Activated CD8-positive, alpha-beta T cell treated with anti-CD3 and anti-CD28 coated beads, Interleukin-2, amount 10 ng/mL, durations not matched to agents 7 days and 5 days (primary cell): ENCODE data around the gene ACAP1. TPM values are rescaled to one million over a fixed set of nuclear protein-coding genes. Genes with fewer than 3 reads are reported as not detected.

Experiments used
- ATAC-seq: fragments of 150-1000 bp; cut with Tn5 transposase; one replicate; pipeline ENCODE4 v1.10.0; 2021; ENCODE audit warnings: moderate library complexity
- CTCF ChIA-PET: fragments of 350-600 bp; sonication (Branson Sonifier 250); formaldehyde crosslinking; loops from one replicate; lab custom pipeline; 2021; ENCODE audit warnings: antibody characterized with exemption; lab: Charles Lee
- POLR2A ChIA-PET: fragments of 350-600 bp; sonication (Branson Sonifier 250); formaldehyde crosslinking; loops from one replicate; lab custom pipeline; 2021; ENCODE audit warnings: antibody characterized with exemption; lab: Charles Lee
- DNase-seq: peaks from one replicate; pipeline ENCODE4 v3.0.0-alpha.2; 2020
- H3K27ac Mint-ChIP-seq: one replicate; pipeline ENCODE4 v1.8.0; 2021; ENCODE audit warnings: mild to moderate bottlenecking, mixed read lengths
- H3K27me3 Mint-ChIP-seq: one replicate; pipeline ENCODE4 v1.8.0; 2021; ENCODE audit warnings: low read depth, mixed read lengths
- H3K36me3 Mint-ChIP-seq: one replicate; pipeline ENCODE4 v1.8.0; 2021; ENCODE audit warnings: low read depth, mixed read lengths
- H3K4me1 Mint-ChIP-seq: one replicate; pipeline ENCODE4 v1.8.0; 2021; ENCODE audit warnings: low read depth, mixed read lengths
- H3K4me3 Mint-ChIP-seq: one replicate; pipeline ENCODE4 v1.8.0; 2021; ENCODE audit warnings: mild to moderate bottlenecking, mixed read lengths
- H3K9me3 Mint-ChIP-seq: one replicate; pipeline ENCODE4 v1.8.0; 2022; ENCODE audit warnings: mixed read lengths; ENCODE audit not compliant: insufficient read depth
- total RNA-seq, 2 experiments: library from RNA; stranded (reverse); gene quantifications; one replicate each; pipeline ENCODE4 v1.2.3, GENCODE V29; 2021

Gene ACAP1
- total RNA-seq, 2 experiments from 2014 or later, result 573 to 605 TPM

DNA sequence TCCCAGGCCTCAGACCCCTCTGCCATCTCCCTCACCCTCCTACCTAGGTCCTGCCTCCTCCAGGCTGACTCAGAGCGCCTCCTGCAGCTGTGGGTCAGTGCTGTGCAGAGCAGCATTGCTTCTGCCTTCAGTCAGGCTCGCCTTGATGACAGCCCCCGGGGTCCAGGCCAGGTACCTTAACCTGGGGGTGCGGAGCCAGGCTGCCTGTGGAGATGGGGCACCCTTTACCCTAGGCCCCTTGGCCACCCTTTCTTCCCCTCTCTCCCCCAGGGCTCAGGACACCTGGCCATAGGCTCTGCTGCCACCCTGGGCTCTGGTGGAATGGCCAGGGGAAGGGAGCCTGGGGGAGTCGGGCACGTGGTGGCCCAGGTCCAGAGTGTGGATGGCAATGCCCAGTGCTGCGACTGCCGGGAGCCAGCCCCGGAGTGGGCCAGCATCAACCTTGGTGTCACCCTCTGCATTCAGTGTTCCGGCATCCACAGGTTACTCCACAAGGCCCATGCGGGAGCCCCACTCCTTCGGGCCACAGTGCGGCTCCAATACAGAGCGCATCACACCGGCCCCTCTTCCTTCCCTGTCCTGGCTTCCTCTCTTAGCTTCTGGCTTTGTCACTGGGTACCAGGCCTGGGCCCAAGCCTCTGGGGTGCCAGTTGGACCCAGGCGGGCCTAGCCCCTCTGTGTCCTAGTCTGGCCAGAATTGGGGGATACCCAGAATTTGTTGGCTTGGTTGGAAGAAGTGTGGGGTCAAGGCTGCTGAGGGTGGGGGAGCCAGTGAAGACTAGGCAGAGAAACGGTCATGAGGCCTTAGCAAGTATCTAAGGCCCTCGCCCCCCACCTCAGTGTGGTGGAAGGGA, 10.7 kb downstream of the ACAP1 start:
- POLR2A ChIA-PET, result interaction anchor here (3.0 to 5.0 kb wide), 2 partner anchors 10 kb away, joined by 17 to 54 read pairs; partner anchors contain the start of gene ACAP1
- no peaks in the 10 kb centered on the region for H3K9me3 Mint-ChIP-seq
- peak overlapping the region; percentile 55 for H3K27ac Mint-ChIP-seq
- H3K36me3 Mint-ChIP-seq, result peaks cover 74% of the 10 kb centered on the region
- H3K27me3 Mint-ChIP-seq, result no peaks in the 10 kb centered on the region
- no peak for ATAC-seq
- H3K4me3 Mint-ChIP-seq, result no peak overlapping the region
- no peak for DNase-seq
- H3K4me1 Mint-ChIP-seq, result peaks cover 52% of the 10 kb centered on the region
- CTCF ChIA-PET, result interaction anchor here (1.2 to 4.6 kb wide), 4 partner anchors 10 to 214 kb away, joined by 3 to 35 read pairs (median 21); partner anchors contain the start of genes ACAP1, NEURL4 and SENP3

DNA sequence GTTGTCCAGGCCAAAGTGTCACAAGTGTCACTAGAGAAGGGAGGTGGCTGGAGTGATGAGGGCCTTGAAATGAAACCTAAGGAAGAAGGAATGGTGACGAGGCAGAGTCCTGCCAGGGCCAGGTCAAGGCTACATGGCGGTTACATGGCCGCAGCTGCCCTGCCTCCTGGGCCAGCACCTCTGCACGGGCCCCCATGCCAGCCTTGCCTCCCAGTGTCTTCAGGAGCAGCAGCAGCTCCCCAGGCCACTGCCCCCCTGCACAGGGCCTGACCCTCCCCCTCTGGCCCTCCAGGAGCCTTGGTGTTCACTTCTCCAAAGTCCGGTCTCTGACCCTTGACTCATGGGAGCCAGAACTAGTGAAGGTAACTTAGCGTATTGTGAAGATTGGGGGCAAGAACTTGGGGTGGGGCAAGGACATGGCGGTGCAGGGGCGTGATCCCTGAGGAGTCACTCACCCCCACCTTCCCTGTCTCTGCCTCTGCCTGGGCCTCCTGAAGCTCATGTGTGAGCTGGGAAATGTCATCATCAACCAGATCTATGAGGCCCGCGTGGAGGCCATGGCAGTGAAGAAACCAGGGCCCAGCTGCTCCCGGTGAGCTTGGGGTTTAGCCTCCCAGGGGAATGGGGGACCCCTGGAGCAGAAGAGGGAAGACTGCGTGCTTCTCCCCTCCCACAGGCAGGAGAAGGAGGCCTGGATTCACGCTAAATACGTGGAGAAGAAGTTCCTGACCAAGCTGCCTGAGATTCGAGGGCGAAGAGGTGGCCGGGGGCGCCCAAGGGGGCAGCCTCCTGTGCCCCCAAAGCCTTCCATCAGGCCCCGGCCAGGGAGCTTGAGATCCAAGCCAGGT, 11.5 kb downstream of the ACAP1 start:
- H3K9me3 Mint-ChIP-seq, result no peaks in the 10 kb centered on the region
- ATAC-seq (no peak), DNase-seq (no peak)
- H3K36me3 Mint-ChIP-seq, result peaks cover 75% of the 10 kb centered on the region
- H3K27ac Mint-ChIP-seq, result peak overlapping the region; percentile 55
- no peak overlapping the region for H3K4me3 Mint-ChIP-seq
- ChIA-PET CTCF (interaction anchor here (1.1 to 4.6 kb wide), 4 partner anchors 11 to 212 kb away, joined by 3 to 35 read pairs (median 4); partner anchors contain the start of gene ACAP1), POLR2A (interaction anchor here (0.7 to 5.0 kb wide), 5 partner anchors 11 to 134 kb away, joined by 3 to 54 read pairs (median 6); partner anchors contain the start of genes ACAP1 and NEURL4)
- no peaks in the 10 kb centered on the region for H3K27me3 Mint-ChIP-seq
- H3K4me1 Mint-ChIP-seq, result peaks cover 57% of the 10 kb centered on the region

DNA sequence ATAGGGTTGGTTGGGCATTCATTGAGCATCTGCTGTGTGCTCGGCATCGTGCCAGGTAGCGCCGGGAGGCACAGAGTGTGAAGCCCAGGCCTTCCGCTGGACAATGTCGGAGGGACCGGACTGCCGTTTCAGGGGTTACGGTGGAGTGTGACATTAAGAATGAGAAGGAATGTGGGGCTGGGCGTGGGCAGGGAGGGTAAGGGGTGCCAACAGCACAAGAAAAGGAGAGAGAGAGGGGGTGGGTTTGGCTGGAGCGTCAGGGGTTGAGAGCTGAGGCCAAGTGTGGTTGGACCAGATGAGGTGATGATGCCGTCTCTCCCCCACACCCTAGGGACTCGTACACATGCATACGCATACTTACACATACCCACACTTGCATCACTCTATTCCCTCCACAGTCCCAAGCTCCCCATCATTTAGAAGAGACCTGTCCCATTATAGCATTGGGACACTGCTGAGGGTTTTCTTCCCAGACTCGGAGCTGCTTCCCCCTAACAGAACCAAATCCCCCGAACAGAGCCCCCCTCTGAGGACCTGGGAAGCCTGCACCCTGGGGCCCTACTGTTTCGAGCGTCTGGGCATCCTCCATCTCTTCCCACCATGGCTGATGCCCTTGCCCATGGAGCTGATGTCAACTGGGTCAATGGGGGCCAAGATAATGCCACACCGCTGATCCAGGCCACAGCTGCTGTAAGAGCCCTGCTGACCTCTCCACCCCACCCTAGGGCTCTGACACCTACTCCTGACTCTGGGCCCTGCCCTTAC, 12.3 kb downstream of the ACAP1 start:
- ATAC-seq (no peak), DNase-seq (no peak)
- Mint-ChIP-seq H3K27me3 (no peaks in the 10 kb centered on the region), H3K4me1 (peaks cover 60% of the 10 kb centered on the region), H3K4me3 (no peak overlapping the region), H3K36me3 (peaks cover 74% of the 10 kb centered on the region), H3K9me3 (no peaks in the 10 kb centered on the region), H3K27ac (peak overlapping the region; percentile 66)
- CTCF ChIA-PET, result interaction anchor here (1.1 to 4.6 kb wide), 4 partner anchors 11 to 211 kb away, joined by 3 to 35 read pairs (median 4); partner anchors contain the start of gene ACAP1
- POLR2A ChIA-PET, result interaction anchor here (0.7 to 5.0 kb wide), 5 partner anchors 12 to 135 kb away, joined by 3 to 54 read pairs (median 6); partner anchors contain the start of genes ACAP1 and NEURL4

DNA sequence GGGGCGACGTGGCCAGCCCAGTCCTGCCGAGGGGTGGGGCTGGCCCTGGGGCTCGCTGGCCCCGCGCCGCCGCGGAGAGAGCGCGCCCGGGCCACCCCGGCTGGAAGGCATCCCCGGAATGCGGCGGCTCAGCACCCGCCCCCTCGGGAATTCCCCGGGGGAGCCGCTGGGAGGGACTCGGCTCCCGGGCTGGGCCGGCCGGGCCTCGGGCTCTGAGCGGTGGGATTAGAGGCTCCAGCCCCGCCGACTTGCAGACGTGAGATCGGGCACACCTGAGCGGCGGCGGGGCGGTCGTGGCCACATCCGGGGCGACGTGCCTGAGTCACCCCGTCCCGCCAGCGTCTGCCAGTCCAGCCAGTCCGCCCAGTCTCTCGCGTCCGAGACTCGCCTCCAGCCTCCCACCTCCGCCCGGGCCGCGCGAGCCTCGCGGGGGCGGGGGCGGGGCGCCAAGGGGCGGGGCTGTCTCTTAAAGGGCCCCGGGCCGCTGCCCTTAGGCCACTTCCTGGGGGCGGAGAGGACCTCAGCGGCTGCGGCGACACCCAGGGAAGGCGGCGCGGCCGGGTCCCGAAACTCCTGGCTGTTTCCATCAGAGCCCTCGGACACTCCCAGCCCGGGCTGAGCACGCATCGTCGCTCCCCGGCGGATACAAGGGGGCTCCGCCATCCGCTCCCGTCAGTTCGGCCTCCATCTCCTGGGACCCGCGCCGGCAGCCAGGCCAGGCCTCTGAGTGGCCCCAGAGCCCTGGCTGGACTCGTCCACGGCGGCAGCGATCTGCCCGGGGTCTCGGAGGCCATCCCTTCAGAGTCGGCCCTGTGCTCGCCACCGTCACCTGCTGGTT, 15.6 kb downstream of the ACAP1 start, which contains the start of gene KCTD11:
Gene KCTD11 (plus strand): TSS at position 498 of the 838 bp plus-strand sequence.
- peaks cover 80% of the 10 kb centered on the region for H3K4me1 Mint-ChIP-seq
- peak within 1 kb of the TSS; percentile 76 for H3K4me3 Mint-ChIP-seq
- H3K27me3 Mint-ChIP-seq, result no peaks in the 10 kb centered on the region
- DNase-seq (peak; percentile 87), ATAC-seq (peak; percentile 63)
- ChIA-PET CTCF (interaction anchor here (0.6 to 4.9 kb wide), 8 partner anchors 15 to 335 kb away, joined by 3 to 41 read pairs (median 8); partner anchors contain the start of genes ACAP1, NEURL4, TMEM102 and TP53), POLR2A (interaction anchor here (2.2 to 5.0 kb wide), 3 partner anchors 15 to 22 kb away, joined by 9 to 54 read pairs (median 15); partner anchors contain the start of genes ACAP1 and NEURL4)
- peak within 1 kb of the TSS; percentile 81 for H3K27ac Mint-ChIP-seq
- H3K9me3 Mint-ChIP-seq, result no peaks in the 10 kb centered on the region
- H3K36me3 Mint-ChIP-seq, result peaks cover 52% of the 10 kb centered on the region

DNA sequence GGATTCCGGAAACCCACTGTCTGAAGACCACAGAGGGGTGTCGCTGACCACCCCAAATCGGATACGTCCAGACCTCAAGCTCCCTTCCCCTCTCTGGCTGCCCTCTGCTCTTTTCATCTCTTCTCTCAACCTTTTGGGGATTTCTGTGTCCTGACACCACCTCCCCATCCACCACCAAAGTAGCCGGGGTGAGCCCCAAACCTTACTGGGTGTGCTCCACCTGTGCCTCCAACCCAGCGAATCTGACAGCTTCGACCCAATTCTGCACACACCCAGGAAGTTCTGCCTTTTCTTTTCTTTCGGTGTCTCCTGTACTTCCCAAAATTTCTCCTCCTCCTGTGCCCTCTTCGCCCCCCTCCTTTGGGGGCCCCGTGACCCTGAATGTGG, 16.2 kb downstream of the ACAP1 start:
- Mint-ChIP-seq H3K9me3 (no peaks in the 10 kb centered on the region), H3K4me3 (peak overlapping the region; percentile 76), H3K27me3 (no peaks in the 10 kb centered on the region), H3K4me1 (peaks cover 77% of the 10 kb centered on the region), H3K27ac (peak overlapping the region; percentile 79), H3K36me3 (peaks cover 48% of the 10 kb centered on the region)
- ATAC-seq, result no peak
- peak; percentile 41 for DNase-seq
- CTCF ChIA-PET, result interaction anchor here (1.6 to 4.9 kb wide), 3 partner anchors 16 to 208 kb away, joined by 4 to 41 read pairs (median 4); partner anchors contain the start of genes ACAP1 and NEURL4
- POLR2A ChIA-PET, result interaction anchor here (2.2 kb wide), 1 partner anchor 16 kb away, joined by 9 read pairs; the partner anchor contains the start of gene ACAP1

DNA sequence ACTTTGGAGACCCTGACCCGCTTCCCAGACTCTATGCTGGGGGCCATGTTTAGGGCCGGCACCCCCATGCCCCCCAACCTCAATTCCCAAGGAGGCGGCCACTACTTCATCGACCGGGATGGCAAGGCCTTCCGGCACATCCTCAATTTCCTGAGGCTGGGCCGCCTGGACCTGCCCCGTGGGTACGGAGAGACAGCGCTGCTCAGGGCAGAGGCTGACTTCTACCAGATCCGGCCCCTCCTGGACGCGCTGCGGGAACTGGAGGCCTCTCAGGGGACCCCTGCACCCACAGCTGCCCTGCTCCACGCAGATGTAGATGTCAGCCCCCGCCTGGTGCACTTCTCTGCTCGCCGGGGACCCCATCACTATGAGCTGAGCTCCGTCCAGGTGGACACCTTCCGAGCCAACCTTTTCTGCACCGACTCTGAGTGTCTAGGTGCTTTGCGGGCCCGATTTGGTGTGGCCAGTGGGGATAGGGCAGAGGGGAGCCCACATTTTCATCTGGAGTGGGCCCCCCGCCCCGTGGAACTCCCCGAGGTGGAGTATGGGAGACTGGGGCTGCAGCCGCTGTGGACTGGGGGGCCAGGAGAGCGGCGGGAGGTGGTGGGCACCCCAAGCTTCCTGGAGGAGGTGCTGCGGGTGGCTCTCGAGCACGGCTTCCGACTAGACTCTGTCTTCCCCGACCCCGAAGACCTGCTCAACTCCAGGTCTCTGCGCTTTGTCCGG, 16.7 kb downstream of the ACAP1 start:
- peak overlapping the region; percentile 79 for H3K27ac Mint-ChIP-seq
- POLR2A ChIA-PET, result interaction anchor here (0.7 to 2.2 kb wide), 3 partner anchors 9 to 130 kb away, joined by 3 to 9 read pairs (median 5); partner anchors contain the start of gene ACAP1
- no peaks in the 10 kb centered on the region for H3K27me3 Mint-ChIP-seq
- CTCF ChIA-PET, result interaction anchor here (0.5 to 5.7 kb wide), 10 partner anchors 17 to 334 kb away, joined by 3 to 83 read pairs (median 6); partner anchors contain the start of genes ACAP1, FGF11, NEURL4 and SENP3
- H3K9me3 Mint-ChIP-seq, result no peaks in the 10 kb centered on the region
- no peak for ATAC-seq
- H3K4me3 Mint-ChIP-seq, result peak overlapping the region; percentile 76
- H3K36me3 Mint-ChIP-seq, result peaks cover 44% of the 10 kb centered on the region
- no peak for DNase-seq
- H3K4me1 Mint-ChIP-seq, result peaks cover 73% of the 10 kb centered on the region

DNA sequence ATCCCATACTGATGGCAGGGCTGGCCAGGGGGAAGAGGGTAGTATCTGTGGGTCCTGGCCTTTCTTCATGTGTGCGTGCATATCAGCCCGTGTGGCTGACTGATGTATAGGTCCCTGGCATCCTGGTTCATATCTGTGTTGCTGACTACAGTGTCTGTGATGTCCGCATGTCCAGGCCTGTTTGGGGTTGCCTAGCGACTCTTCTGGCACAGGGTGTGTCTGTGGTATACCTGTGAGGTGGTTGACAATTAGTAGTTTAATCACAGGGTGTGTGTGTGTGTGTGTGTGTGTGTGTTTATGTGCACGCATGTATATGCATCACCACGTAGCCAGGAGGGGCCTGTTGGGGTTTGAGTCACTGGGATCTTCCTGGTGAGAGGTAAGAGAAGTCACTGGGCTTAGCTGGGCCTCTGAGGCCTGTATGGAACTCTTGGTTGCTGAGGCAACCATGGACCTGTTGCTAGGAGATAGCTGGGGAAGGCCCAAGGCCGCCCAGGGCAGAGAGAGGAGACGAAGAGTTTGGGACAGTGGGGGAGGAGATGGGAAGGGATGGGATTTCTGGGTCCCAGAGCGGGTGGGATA, 18.0 kb downstream of the ACAP1 start:
- peak; percentile 41 for DNase-seq
- H3K4me3 Mint-ChIP-seq, result no peak overlapping the region
- H3K36me3 Mint-ChIP-seq, result peaks cover 33% of the 10 kb centered on the region
- H3K4me1 Mint-ChIP-seq, result peaks cover 60% of the 10 kb centered on the region
- ChIA-PET CTCF (interaction anchor here (1.1 to 5.7 kb wide), 11 partner anchors 10 to 333 kb away, joined by 3 to 83 read pairs (median 13); partner anchors contain the start of genes ACAP1, FGF11, NEURL4 and SENP3), POLR2A (interaction anchor here (1.0 to 2.2 kb wide), 5 partner anchors 10 to 136 kb away, joined by 3 to 9 read pairs (median 3); partner anchors contain the start of gene ACAP1)
- H3K9me3 Mint-ChIP-seq, result no peaks in the 10 kb centered on the region
- H3K27ac Mint-ChIP-seq, result peak overlapping the region; percentile 56
- H3K27me3 Mint-ChIP-seq, result peaks cover 1% of the 10 kb centered on the region
- ATAC-seq, result peak; percentile 10

DNA sequence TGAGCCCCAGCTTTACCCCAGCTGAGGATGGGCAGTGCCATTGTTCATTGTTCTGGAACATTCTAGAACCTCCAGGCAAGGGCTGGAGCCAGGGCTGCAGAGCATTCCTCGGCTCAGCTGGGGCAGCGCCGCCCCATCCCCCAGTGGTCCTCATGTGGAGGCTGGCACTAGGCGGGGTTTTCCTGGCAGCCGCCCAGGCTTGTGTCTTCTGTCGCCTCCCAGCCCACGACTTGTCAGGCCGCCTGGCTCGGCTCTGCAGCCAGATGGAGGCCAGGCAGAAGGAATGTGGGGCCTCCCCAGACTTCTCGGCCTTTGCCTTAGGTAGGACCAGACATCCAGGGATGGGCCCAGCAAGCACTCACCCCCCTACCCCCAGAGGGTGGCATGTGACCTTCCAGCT, 18.7 kb downstream of the ACAP1 start, which contains the start of gene TMEM95:
Gene TMEM95 (plus strand): TSS at position 104 of the 400 bp plus-strand sequence. CDS start 49 bp downstream, at position 153.
- DNase-seq (no peak), ATAC-seq (no peak)
- peak within 1 kb of the TSS; percentile 56 for H3K27ac Mint-ChIP-seq
- peaks cover 28% of the 10 kb centered on the region for H3K36me3 Mint-ChIP-seq
- ChIA-PET CTCF (interaction anchor here (0.7 to 5.7 kb wide), 24 partner anchors 11 to 334 kb away, joined by 3 to 83 read pairs (median 8); partner anchors contain the start of genes ACAP1, CHRNB1, FGF11 and NEURL4), POLR2A (interaction anchor here (0.9 to 1.8 kb wide), 3 partner anchors 81 to 332 kb away, joined by 3 to 8 read pairs (median 4); partner anchors contain the start of gene TP53)
- H3K9me3 Mint-ChIP-seq, result no peaks in the 10 kb centered on the region
- H3K27me3 Mint-ChIP-seq, result peaks cover 4% of the 10 kb centered on the region
- no peak within 1 kb of the TSS for H3K4me3 Mint-ChIP-seq
- peaks cover 55% of the 10 kb centered on the region for H3K4me1 Mint-ChIP-seq
